Esophagus (tissue), 2 donors: ENCODE results near the gene SPATA6L. TPM values are rescaled to one million over a fixed set of nuclear protein-coding genes. Genes with fewer than 3 reads are reported as not detected.
"Not testable (repeated sequence)": the region's sequence is repeated elsewhere in the genome, so short reads cannot be mapped to it uniquely, and the experiment has no call there.

Source experiments
- H3K27ac ChIP-seq, 2 donors: one replicate each; pipeline ENCODE4 v1.5.1; 2013; ENCODE audit warnings: low read depth in 2 of 2, mild to moderate bottlenecking in 2 of 2, inconsistent platforms in 1 of 2, low read length in 1 of 2, moderate library complexity in 1 of 2
- H3K27me3 ChIP-seq, 2 donors: one replicate each; pipeline ENCODE4 v1.6.1; 2013; ENCODE audit warnings: low read length in 2 of 2, control low read depth in 1 of 2, mild to moderate bottlenecking in 1 of 2; ENCODE audit not compliant: insufficient read depth in 2 of 2, control insufficient read depth in 1 of 2
- H3K36me3 ChIP-seq, 2 donors: one replicate each; pipeline ENCODE4 v1.6.1; 2013; ENCODE audit warnings: low read length in 1 of 2; ENCODE audit not compliant: control insufficient read depth in 2 of 2, insufficient read depth in 2 of 2
- H3K4me1 ChIP-seq, 2 donors: one replicate each; pipeline ENCODE4 v1.6.1; 2013; ENCODE audit warnings: low read length in 1 of 2; ENCODE audit not compliant: control insufficient read depth in 2 of 2, insufficient read depth in 2 of 2
- H3K4me3 ChIP-seq, 2 donors: one replicate each; pipeline ENCODE4 v1.5.1; 2013; ENCODE audit warnings: low read length in 2 of 2, mild to moderate bottlenecking in 2 of 2, low read depth in 1 of 2, moderate library complexity in 1 of 2
- H3K9me3 ChIP-seq, 2 donors: one replicate each; pipeline ENCODE4 v1.6.1; 2013; ENCODE audit warnings: mild to moderate bottlenecking in 2 of 2, low read depth in 1 of 2, low read length in 1 of 2, moderate library complexity in 1 of 2; ENCODE audit not compliant: control insufficient read depth in 2 of 2, insufficient read depth in 1 of 2
- WGBS, 2 donors: extraction: QIAGEN DNeasy Blood & Tissue Kit; methylation state at CpG; one replicate each; pipeline ENCODE4 v1.1.7; 2013; 5-methylcytosine and 5-hydroxymethylcytosine counted together
- polyA plus RNA-seq, 2 donors: library from polyadenylated mRNA; stranded (reverse); fragments of 200-250 nt; gene quantifications; one replicate each; pipeline ENCODE4 v1.2.3, GENCODE V29; 2013
- donor health status: healthy with polysubstance abuse.
- donor health status: Bipolar disorder and iron deficiency.

The SPATA6L gene
- polyA plus RNA-seq, 2 donors: 1.4 to 2.8 TPM

DNA sequence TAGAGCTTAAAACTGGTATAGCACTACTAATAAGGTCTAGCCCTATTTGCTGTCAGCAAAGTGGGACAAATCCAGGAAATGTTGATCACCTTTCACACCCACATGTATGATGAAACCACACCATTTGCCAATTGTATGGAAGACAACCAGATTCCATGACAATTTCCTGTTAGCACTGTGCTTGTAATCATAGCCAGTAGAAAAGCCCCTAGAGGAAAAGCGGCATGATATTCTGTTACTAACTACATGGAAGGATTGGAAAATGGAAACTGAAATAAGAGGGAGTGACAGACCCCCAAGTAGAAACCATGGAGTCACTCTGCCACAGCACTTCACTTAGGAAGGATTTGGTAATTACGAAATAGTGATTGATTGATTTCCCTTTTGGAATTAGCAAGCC lies 923 bp downstream of the SPATA6L start:
- H3K27me3 ChIP-seq: no peaks in the 10 kb centered on the region
- no peaks in the 10 kb centered on the region for H3K36me3 ChIP-seq
- peak overlapping the region; percentile 22 to 49 for H3K27ac ChIP-seq
- 47 to 50% methylated on average over 2 of the region's 2 CpGs for WGBS, 2 donors
- peaks cover 0 to 7% of the 10 kb centered on the region in 2 donors for H3K4me1 ChIP-seq
- H3K9me3 ChIP-seq: no peaks in the 10 kb centered on the region
- H3K4me3 ChIP-seq: peak overlapping the region in 1 of 2 donors; percentile 22

- H3K9me3 ChIP-seq: no peaks in the 10 kb centered on the region
- H3K27ac ChIP-seq: no peak overlapping the region
- H3K4me1 ChIP-seq: peaks cover 0 to 7% of the 10 kb centered on the region in 2 donors
- no peaks in the 10 kb centered on the region for H3K27me3 ChIP-seq
- 61 to 65% methylated on average over 3 of the region's 3 CpGs for WGBS, 2 donors
- peak overlapping the region in 1 of 2 donors; percentile 11 for H3K4me3 ChIP-seq
- H3K36me3 ChIP-seq: no peaks in the 10 kb centered on the region
Observed at GRCh38 chr9:4663956-4664355, 2.3 kb downstream of the SPATA6L start.

- H3K36me3 ChIP-seq: no peaks in the 10 kb centered on the region
- H3K27ac ChIP-seq: peak overlapping the region; percentile 91 to 92
- 32 to 37% methylated on average over 13 of the region's 13 CpGs for WGBS, 2 donors
- peaks cover 0 to 7% of the 10 kb centered on the region in 2 donors for H3K4me1 ChIP-seq
- no peaks in the 10 kb centered on the region for H3K9me3 ChIP-seq
- H3K4me3 ChIP-seq: peak overlapping the region; percentile 95
- H3K27me3 ChIP-seq: no peaks in the 10 kb centered on the region
Observed at GRCh38 chr9:4662989-4663792, 3.1 kb downstream of the SPATA6L start.

DNA sequence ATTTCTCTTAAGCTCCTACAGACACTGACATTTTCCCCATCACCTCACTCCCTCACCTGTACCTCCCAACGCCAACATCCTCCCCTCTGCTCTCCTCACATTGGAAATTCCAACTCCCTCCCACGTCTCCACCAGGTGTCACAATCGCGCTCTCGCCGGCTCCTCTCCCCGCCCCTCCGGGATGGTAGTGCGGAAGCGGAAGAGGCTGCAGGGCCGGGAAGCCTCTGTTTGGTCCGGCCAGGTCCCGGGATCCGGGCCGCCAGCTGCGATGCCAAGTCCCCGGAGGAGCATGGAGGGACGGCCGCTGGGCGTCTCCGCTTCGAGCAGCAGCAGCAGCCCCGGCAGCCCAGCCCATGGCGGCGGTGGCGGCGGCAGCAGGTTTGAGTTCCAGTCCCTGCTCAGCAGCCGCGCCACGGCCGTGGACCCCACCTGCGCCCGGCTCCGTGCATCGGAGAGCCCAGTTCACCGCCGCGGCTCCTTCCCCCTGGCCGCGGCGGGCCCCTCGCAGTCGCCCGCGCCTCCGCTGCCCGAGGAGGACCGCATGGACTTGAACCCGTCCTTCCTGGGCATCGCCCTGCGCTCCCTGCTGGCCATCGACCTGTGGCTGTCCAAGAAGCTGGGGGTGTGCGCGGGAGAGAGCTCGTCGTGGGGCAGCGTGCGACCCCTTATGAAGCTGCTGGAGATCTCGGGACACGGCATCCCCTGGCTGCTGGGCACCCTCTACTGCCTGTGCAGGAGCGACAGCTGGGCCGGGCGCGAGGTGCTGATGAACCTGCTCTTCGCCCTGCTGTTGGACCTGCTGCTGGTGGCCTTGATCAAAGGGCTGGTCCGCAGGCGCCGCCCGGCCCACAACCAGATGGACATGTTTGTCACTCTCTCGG lies 3.9 kb downstream of the SPATA6L start, which contains the start of gene PLPP6:
TSS of gene PLPP6 (plus strand) at position 187 of the 881 bp plus-strand sequence. CDS start at position 269, 82 bp downstream.
- Histone ChIP-seq H3K27me3 (no peaks in the 10 kb centered on the region), H3K9me3 (no peaks in the 10 kb centered on the region), H3K4me3 (peak within 1 kb of the TSS; percentile 95), H3K4me1 (peaks cover 0 to 7% of the 10 kb centered on the region in 2 donors), H3K36me3 (no peaks in the 10 kb centered on the region), H3K27ac (peak within 1 kb of the TSS; percentile 91 to 92)
- 1 to 2% methylated on average over 64 to 70 of the region's 70 CpGs for WGBS, 2 donors

DNA sequence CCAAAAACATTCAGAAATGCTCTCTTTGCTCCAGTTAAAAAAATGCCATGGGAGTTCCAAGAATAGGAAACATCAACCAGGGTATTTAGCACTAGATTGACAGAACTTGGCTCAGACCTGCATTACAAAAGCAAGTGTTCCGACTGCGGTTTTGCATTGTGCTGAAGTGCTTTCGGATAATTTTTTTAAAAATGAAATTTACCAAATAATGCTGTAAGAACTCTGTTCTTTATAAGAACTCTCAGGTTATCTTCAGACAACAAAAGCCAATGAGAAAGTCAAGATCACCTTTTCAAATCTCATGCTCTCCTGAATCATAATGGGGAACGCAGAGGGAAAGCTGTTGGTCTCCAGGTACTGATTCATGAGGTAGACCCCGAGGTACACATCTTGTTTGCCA lies 4.7 kb downstream of the SPATA6L start:
- H3K27me3 ChIP-seq: no peaks in the 10 kb centered on the region
- H3K9me3 ChIP-seq: no peaks in the 10 kb centered on the region
- WGBS, 2 donors: 13 to 16% methylated on average over 5 of the region's 5 CpGs
- H3K36me3 ChIP-seq: no peaks in the 10 kb centered on the region
- peaks cover 0 to 7% of the 10 kb centered on the region in 2 donors for H3K4me1 ChIP-seq
- H3K27ac ChIP-seq: no peak overlapping the region
- H3K4me3 ChIP-seq: peak overlapping the region in 1 of 2 donors; percentile 95

DNA sequence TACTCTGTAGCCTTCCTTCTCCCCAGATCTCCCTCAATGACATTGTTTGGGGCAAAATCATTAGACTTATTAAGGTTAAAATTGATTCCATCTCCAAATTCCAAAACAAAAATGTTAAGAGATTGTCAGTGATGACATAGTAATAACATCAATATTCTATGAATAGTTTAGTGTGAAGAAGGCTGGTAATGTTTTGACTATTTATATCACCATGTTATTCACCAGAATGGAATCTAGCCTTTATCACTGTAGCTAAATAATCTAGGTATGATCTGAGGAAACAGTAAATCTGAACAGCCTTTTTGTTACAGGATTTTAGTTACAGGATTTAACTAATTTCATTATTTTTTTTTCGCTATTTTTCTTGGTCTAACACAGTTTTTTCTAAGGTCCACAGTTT lies 5.1 kb downstream of the SPATA6L start:
- H3K4me1 ChIP-seq: peaks cover 0 to 7% of the 10 kb centered on the region in 2 donors
- H3K9me3 ChIP-seq: no peaks in the 10 kb centered on the region
- WGBS, 2 donors: 89 to 95% methylated on average over 1 of the region's 1 CpG
- no peak overlapping the region for H3K4me3 ChIP-seq
- H3K27ac ChIP-seq: no peak overlapping the region
- H3K27me3 ChIP-seq: no peaks in the 10 kb centered on the region
- H3K36me3 ChIP-seq: no peaks in the 10 kb centered on the region

GRCh38 chr9:4660665-4661064 lies 5.6 kb downstream of the SPATA6L start:
- not testable (repeated sequence) for H3K4me3 ChIP-seq, H3K36me3 ChIP-seq, H3K27me3 ChIP-seq, H3K4me1 ChIP-seq, H3K27ac ChIP-seq, H3K9me3 ChIP-seq
- WGBS, 2 donors: 94 to 98% methylated on average over 4 of the region's 5 CpGs

DNA sequence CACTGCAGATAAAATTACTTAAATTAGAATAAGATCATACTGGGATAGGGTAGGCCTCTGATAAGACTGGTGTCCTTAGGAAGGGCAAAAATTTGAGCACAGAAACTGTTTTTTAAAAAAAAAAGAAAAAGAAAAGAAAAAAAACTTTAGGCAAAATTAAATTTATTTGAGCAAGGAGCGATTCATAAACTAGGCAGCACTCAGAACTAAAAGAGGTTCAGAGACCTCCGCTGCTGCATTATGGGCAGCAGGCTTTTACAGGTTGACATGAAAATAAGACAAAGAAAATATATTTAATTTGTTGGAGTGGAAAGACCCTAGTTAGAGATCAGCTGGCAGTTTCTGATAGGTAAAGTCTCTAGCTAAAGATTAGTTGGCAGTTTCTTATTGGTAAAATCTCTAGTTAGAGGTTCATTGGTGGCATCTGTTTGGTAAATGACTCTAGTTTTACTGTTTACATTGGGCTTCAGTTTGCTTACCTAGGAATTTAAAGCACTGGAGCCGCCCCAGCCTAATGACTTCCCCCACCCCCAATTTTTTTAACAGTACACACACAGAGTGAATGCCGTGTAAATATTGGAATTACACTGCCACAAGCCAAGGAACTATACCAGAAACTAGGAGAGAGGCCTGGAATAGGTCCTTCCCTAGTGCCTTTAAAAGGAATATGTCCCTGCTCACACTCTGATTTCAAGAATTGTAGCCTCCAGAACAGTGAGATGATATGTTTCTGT lies 8.7 kb downstream of the SPATA6L start:
- Histone ChIP-seq H3K9me3 (no peaks in the 10 kb centered on the region), H3K4me3 (no peak overlapping the region), H3K27ac (no peak overlapping the region), H3K27me3 (no peaks in the 10 kb centered on the region), H3K4me1 (peaks cover 0 to under 1% of the 10 kb centered on the region in 2 donors), H3K36me3 (peaks cover 0 to 4% of the 10 kb centered on the region in 2 donors)
- 76 to 86% methylated on average over 4 of the region's 4 CpGs for WGBS, 2 donors

GRCh38 chr9:4656621-4657020 lies 9.7 kb downstream of the SPATA6L start:
- H3K27me3 ChIP-seq: no peaks in the 10 kb centered on the region
- H3K4me3 ChIP-seq: no peak overlapping the region
- H3K27ac ChIP-seq: no peak overlapping the region
- 88 to 91% methylated on average over 3 of the region's 3 CpGs for WGBS, 2 donors
- H3K36me3 ChIP-seq: peaks cover 0 to 4% of the 10 kb centered on the region in 2 donors
- no peaks in the 10 kb centered on the region for H3K9me3 ChIP-seq
- H3K4me1 ChIP-seq: no peaks in the 10 kb centered on the region
